ENCODE data around the gene PTBP3.
"Not testable (repeated sequence)": the region's sequence is repeated elsewhere in the genome, so short reads cannot be mapped to it uniquely, and the experiment has no call there.

PTBP3 gene

DNA sequence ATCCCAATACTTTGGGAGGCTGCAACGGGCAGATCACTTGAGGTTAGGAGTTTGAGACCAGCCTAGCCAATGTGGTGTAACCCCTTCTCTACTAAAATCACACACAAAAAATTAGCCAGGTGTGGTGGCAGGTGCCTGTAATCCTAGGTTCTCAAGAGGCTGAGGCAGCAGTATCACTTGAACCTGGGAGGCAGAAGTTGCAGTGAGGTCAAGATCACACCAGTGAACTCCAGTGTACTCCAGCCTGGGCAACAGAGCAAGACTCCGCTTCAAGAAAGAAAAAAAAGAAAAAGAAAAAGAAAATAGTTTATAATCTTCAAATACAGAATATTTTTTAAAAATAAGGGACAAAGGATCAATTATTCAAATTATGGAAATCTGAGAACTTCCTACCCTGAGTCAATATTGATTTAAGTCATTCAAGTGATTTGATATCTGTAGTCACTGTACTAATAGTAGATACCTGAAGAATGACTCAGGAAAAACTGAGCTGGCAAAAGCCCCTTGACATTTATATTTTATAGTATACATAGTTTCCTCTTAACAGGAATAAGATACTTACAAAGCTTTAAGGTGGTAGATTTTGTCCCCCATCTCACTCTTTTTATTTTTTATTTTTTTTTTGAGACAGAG, 61.8 kb downstream of the PTBP3 start:
- peaks cover 4% of the 10 kb centered on the region for H3K79me1 ChIP-seq (replicated peaks; ENCODE audit: low read length, poor library complexity, severe bottlenecking)
- H3K4me2 ChIP-seq (ENCODE audit: low read length, poor library complexity, severe bottlenecking), result no peak overlapping the region
- no peaks in the 10 kb centered on the region for H3K27me3 ChIP-seq (ENCODE audit: control insufficient read depth in 1 of 2, insufficient read depth in 1 of 2, low read length in 2 of 2)
- H3K36me3 ChIP-seq (ENCODE audit: control insufficient read depth in 1 of 2, insufficient read depth in 2 of 2, low read depth in 1 of 2, low read length in 2 of 2), result peaks cover 7 to 17% of the 10 kb centered on the region in 2 experiments
- H3K4ac ChIP-seq (ENCODE audit: low read depth in 1 of 2, low read length in 2 of 2), result no peak overlapping the region
- H3K18ac ChIP-seq (ENCODE audit: low read depth in 1 of 2, low read length in 2 of 2), result no peak overlapping the region
- no peak for DNase-seq
- no peak overlapping the region for H2BK5ac ChIP-seq (ENCODE audit: low read depth, low read length, poor library complexity, severe bottlenecking)
- no peak overlapping the region for H3K23ac ChIP-seq (ENCODE audit: low read length in 2 of 2)
- H2BK12ac ChIP-seq (ENCODE audit: low read length in 2 of 2), result no peak overlapping the region
- no peak overlapping the region for H4K8ac ChIP-seq (ENCODE audit: low read length)
- H3K9me3 ChIP-seq (ENCODE audit: control insufficient read depth, low read length), result no peaks in the 10 kb centered on the region
- H3K4me3 ChIP-seq (ENCODE audit: insufficient read depth in 1 of 2, low read depth in 1 of 2, low read length in 2 of 2), result no peak overlapping the region
- no peak overlapping the region for H3K27ac ChIP-seq (ENCODE audit: low read length, poor library complexity, severe bottlenecking)
- H3K9ac ChIP-seq (ENCODE audit: low read length), result no peak overlapping the region
- H2AFZ ChIP-seq (ENCODE audit: low read depth, low read length), result no peak overlapping the region
- no peak overlapping the region for H4K91ac ChIP-seq (ENCODE audit: low read length)
- peaks cover 1% of the 10 kb centered on the region for H3K4me1 ChIP-seq (ENCODE audit: control insufficient read depth, insufficient read depth, low read depth, low read length)
- no peak overlapping the region for H2BK15ac ChIP-seq (ENCODE audit: low read depth, poor library complexity, severe bottlenecking)
- no peak overlapping the region for H2BK120ac ChIP-seq (ENCODE audit: low read depth, low read length)
- WGBS, result no CpG with 5 or more reads among the region's 2 CpGs
- H3K14ac ChIP-seq (ENCODE audit: low read length in 2 of 2), result no peak overlapping the region
- no peak overlapping the region for H2AK5ac ChIP-seq (ENCODE audit: low read length, severe bottlenecking)

DNA sequence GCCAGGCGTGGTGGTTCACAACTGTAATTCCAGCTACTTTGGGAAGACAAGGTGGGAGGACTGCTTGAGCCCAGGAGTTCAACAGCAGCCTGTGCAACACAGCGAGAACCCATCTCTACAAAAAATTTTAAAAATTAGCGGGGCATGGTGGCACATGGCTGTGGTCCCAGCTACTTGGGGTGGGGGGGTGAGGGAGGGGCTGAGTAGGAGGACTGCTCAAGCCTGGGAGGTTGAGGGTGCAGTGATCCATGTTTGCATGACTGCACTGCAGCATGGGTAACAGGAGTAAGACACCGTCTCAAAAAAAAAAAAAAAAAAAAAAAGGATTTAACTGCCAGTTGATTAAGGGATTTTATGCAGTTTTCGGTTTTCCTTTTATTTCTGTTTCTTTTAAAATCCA, 65.0 kb downstream of the PTBP3 start:
- Histone ChIP-seq H3K9ac (ENCODE audit: low read length) (no peak overlapping the region), H3K27me3 (ENCODE audit: control insufficient read depth in 1 of 2, insufficient read depth in 1 of 2, low read length in 2 of 2) (no peaks in the 10 kb centered on the region), H3K9me3 (ENCODE audit: control insufficient read depth, low read length) (no peaks in the 10 kb centered on the region), H2AK5ac (ENCODE audit: low read length, severe bottlenecking) (no peak overlapping the region), H2BK15ac (ENCODE audit: low read depth, poor library complexity, severe bottlenecking) (no peak overlapping the region), H2BK12ac (ENCODE audit: low read length in 2 of 2) (no peak overlapping the region), H3K4me1 (ENCODE audit: control insufficient read depth, insufficient read depth, low read depth, low read length) (peaks cover 1% of the 10 kb centered on the region), H3K14ac (ENCODE audit: low read length in 2 of 2) (no peak overlapping the region), H3K79me1 (replicated peaks; ENCODE audit: low read length, poor library complexity, severe bottlenecking) (peaks cover 5% of the 10 kb centered on the region), H2BK5ac (ENCODE audit: low read depth, low read length, poor library complexity, severe bottlenecking) (no peak overlapping the region), H3K36me3 (ENCODE audit: control insufficient read depth in 1 of 2, insufficient read depth in 2 of 2, low read depth in 1 of 2, low read length in 2 of 2) (peaks cover 7 to 40% of the 10 kb centered on the region in 2 experiments), H4K91ac (ENCODE audit: low read length) (no peak overlapping the region), H3K4me3 (ENCODE audit: insufficient read depth in 1 of 2, low read depth in 1 of 2, low read length in 2 of 2) (no peak overlapping the region), H3K27ac (ENCODE audit: low read length, poor library complexity, severe bottlenecking) (no peak overlapping the region), H3K18ac (ENCODE audit: low read depth in 1 of 2, low read length in 2 of 2) (no peak overlapping the region), H3K4me2 (ENCODE audit: low read length, poor library complexity, severe bottlenecking) (no peak overlapping the region), H2AFZ (ENCODE audit: low read depth, low read length) (no peak overlapping the region), H3K23ac (ENCODE audit: low read length in 2 of 2) (no peak overlapping the region), H4K8ac (ENCODE audit: low read length) (no peak overlapping the region), H2BK120ac (ENCODE audit: low read depth, low read length) (no peak overlapping the region), H3K4ac (ENCODE audit: low read depth in 1 of 2, low read length in 2 of 2) (no peak overlapping the region)
- WGBS, result 95% methylated on average over 4 of the region's 5 CpGs
- no peak for DNase-seq

- DNase-seq; H3K4me1 ChIP-seq (ENCODE audit: control insufficient read depth, insufficient read depth, low read depth, low read length); H3K4ac ChIP-seq (ENCODE audit: low read depth in 1 of 2, low read length in 2 of 2); H2BK120ac ChIP-seq (ENCODE audit: low read depth, low read length); H3K27ac ChIP-seq (ENCODE audit: low read length, poor library complexity, severe bottlenecking); H3K9ac ChIP-seq (ENCODE audit: low read length); H2BK15ac ChIP-seq (ENCODE audit: low read depth, poor library complexity, severe bottlenecking); H2BK5ac ChIP-seq (ENCODE audit: low read depth, low read length, poor library complexity, severe bottlenecking); H4K8ac ChIP-seq (ENCODE audit: low read length); H3K4me3 ChIP-seq (ENCODE audit: insufficient read depth in 1 of 2, low read depth in 1 of 2, low read length in 2 of 2); H2BK12ac ChIP-seq (ENCODE audit: low read length in 2 of 2); H2AFZ ChIP-seq (ENCODE audit: low read depth, low read length); H4K91ac ChIP-seq (ENCODE audit: low read length); H2AK5ac ChIP-seq (ENCODE audit: low read length, severe bottlenecking); H3K79me1 ChIP-seq (replicated peaks; ENCODE audit: low read length, poor library complexity, severe bottlenecking); H3K23ac ChIP-seq (ENCODE audit: low read length in 2 of 2); H3K18ac ChIP-seq (ENCODE audit: low read depth in 1 of 2, low read length in 2 of 2); H3K9me3 ChIP-seq (ENCODE audit: control insufficient read depth, low read length); H3K27me3 ChIP-seq (ENCODE audit: control insufficient read depth in 1 of 2, insufficient read depth in 1 of 2, low read length in 2 of 2); H3K4me2 ChIP-seq (ENCODE audit: low read length, poor library complexity, severe bottlenecking); H3K14ac ChIP-seq (ENCODE audit: low read length in 2 of 2): not testable (repeated sequence)
- WGBS, result 88% methylated on average over 8 of the region's 16 CpGs
- peaks cover 7 to 53% of the 10 kb centered on the region in 2 experiments for H3K36me3 ChIP-seq (ENCODE audit: control insufficient read depth in 1 of 2, insufficient read depth in 2 of 2, low read depth in 1 of 2, low read length in 2 of 2)
These were observed 66.3 kb downstream of the PTBP3 start for GRCh38 chr9:112267086-112267485.

DNA sequence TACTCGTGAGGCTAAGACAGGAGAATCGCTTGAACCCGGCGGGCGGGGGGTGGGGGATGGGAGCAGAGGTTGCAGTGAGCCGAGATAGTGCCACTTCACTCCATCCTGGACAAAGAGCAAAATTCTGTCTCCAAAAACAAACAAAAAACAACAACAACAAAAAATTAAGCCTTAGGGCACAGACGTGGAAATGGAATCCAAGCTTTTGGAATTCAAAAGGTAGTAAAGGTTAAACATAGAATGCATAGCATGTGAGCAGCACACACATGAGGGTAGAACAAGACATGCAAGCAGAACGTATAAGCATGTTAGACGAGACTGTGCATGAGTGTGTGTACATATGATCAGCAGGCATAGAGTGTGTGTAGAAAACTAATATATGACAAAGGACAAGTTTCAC, 68.0 kb downstream of the PTBP3 start:
- H3K23ac ChIP-seq (ENCODE audit: low read length in 2 of 2), result no peak overlapping the region
- no peak overlapping the region for H2AFZ ChIP-seq (ENCODE audit: low read depth, low read length)
- no peaks in the 10 kb centered on the region for H3K9me3 ChIP-seq (ENCODE audit: control insufficient read depth, low read length)
- H2AK5ac ChIP-seq (ENCODE audit: low read length, severe bottlenecking), result no peak overlapping the region
- H2BK5ac ChIP-seq (ENCODE audit: low read depth, low read length, poor library complexity, severe bottlenecking), result no peak overlapping the region
- H3K4me2 ChIP-seq (ENCODE audit: low read length, poor library complexity, severe bottlenecking), result no peak overlapping the region
- H2BK120ac ChIP-seq (ENCODE audit: low read depth, low read length), result no peak overlapping the region
- no peak overlapping the region for H4K8ac ChIP-seq (ENCODE audit: low read length)
- H4K91ac ChIP-seq (ENCODE audit: low read length), result no peak overlapping the region
- no peaks in the 10 kb centered on the region for H3K27me3 ChIP-seq (ENCODE audit: control insufficient read depth in 1 of 2, insufficient read depth in 1 of 2, low read length in 2 of 2)
- no peak for DNase-seq
- H3K4me3 ChIP-seq (ENCODE audit: insufficient read depth in 1 of 2, low read depth in 1 of 2, low read length in 2 of 2), result no peak overlapping the region
- H3K18ac ChIP-seq (ENCODE audit: low read depth in 1 of 2, low read length in 2 of 2), result no peak overlapping the region
- no peak overlapping the region for H2BK15ac ChIP-seq (ENCODE audit: low read depth, poor library complexity, severe bottlenecking)
- H3K14ac ChIP-seq (ENCODE audit: low read length in 2 of 2), result no peak overlapping the region
- no peak overlapping the region for H3K27ac ChIP-seq (ENCODE audit: low read length, poor library complexity, severe bottlenecking)
- peaks cover 10% of the 10 kb centered on the region for H3K79me1 ChIP-seq (replicated peaks; ENCODE audit: low read length, poor library complexity, severe bottlenecking)
- H2BK12ac ChIP-seq (ENCODE audit: low read length in 2 of 2), result no peak overlapping the region
- H3K9ac ChIP-seq (ENCODE audit: low read length), result no peak overlapping the region
- H3K36me3 ChIP-seq (ENCODE audit: control insufficient read depth in 1 of 2, insufficient read depth in 2 of 2, low read depth in 1 of 2, low read length in 2 of 2), result peaks cover 2 to 62% of the 10 kb centered on the region in 2 experiments
- WGBS, result 98% methylated on average over 7 of the region's 9 CpGs
- no peaks in the 10 kb centered on the region for H3K4me1 ChIP-seq (ENCODE audit: control insufficient read depth, insufficient read depth, low read depth, low read length)
- H3K4ac ChIP-seq (ENCODE audit: low read depth in 1 of 2, low read length in 2 of 2), result no peak overlapping the region
